GM19452 (cell line): ENCODE results near the gene TMEM164.
"Not testable (repeated sequence)": the region's sequence is repeated elsewhere in the genome, so short reads cannot be mapped to it uniquely, and the experiment has no call there.

Experiments
- ATAC-seq: cut with Tn5 transposase; IDR thresholded peaks from one replicate; pipeline ENCODE4 v1.9.1; 2021; ENCODE audit not compliant: unreplicated experiment

TMEM164 gene

DNA sequence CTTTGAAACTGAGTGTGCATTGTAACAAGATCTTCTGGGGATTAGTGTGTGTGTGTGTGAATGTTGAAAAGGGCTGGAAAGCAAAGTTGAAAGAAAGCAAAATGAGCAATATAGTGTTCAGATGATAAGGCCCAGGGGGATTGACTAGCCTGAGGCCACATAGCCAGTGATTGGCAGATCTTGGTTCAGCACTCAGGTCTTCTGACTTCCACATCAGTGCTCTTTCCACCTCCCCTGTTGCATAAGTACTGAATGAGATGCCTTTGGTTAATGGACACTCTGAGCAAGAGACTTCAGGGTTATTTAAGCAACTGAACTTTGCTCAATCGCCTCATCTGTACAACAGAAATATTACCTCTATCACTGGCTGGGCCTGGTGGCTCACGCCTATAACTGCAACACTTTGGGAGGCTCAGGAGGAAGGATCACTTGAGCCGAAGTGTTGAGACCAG, 120.4 kb downstream of the TMEM164 start:
- no peak for ATAC-seq

DNA sequence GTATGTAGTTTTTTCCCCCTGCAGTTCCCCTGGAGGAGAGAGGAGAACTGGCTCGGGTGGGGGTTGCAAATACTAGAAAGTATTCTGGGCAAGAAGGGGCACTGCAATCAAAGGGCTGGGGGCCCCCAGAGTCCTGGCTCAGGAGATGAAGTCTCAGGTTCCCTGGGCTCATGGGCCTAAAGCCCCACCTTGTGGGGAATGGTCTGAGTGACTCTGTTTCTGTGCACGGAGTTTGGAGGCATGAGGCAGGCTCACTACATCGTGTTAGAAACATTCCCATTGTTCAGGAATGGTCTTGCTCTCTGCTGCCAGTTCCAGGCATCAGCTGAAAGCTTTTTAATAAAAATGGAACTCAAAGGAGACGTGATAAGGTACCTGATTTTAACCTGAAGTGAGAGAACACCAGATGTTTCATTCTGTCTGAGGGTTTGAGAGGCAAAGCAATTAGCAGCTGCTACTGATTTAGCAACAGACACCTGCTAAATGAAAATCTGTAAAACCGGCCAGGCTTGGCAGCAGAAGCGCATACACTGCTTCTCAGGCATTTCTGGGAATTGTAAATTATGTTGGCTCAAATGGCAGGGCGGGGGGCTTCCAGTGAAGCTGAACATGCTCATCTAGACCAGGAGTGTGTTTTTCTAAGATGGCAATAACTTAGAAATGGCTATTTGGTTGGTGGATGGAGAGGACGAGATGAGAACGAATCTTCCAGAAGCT, 122.7 kb downstream of the TMEM164 start:
- ATAC-seq, result no peak

DNA sequence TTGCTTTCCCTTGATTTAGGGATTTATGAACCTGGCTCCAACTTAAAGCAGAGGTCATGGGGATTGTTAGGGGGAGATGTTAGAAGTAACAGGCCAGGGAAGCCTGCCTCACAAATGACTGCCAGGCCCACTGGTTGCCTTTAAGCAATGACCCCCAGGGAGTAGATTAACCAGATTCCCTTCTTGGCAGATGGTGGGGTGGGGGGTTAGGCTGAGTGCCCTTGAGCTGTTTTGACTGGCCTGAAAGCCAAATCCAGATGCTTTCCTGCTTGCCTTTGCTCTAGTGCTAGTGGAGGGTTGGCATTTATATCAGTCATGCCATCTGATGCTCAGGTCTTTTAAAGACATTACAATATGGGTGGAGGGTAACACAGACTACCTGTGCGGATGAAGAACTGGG, 128.1 kb downstream of the TMEM164 start:
- no peak for ATAC-seq

DNA sequence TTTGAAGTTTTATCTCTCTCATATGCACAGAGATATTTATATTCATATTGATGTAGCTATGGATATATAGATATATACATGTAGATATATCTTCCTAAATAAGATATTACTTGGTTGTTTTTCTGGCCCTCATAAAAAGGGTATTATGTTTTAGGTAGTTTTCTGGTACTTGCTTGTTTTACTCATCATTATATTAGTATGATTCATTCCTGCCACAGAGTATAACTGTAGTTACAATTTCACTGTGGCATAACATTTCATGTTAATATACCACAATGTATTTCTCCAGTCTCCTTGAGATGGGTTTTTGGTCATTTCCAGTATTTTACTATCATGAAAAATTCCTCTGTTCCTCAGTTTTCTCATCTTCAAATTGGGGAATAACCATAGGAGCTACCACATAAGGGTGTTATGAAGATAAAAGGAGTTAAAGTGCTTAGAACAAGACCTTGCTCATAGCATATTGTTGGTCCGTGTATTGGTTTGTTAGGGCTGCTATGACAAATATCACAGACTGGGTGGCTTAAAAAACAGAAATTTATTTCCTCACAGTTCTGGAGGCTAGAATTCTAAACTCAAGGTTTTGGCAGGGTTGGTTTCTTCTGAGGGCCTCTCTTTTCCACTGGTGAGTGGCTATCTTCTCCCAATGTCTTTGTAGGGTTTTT, 129.7 kb downstream of the TMEM164 start:
- no peak for ATAC-seq

DNA sequence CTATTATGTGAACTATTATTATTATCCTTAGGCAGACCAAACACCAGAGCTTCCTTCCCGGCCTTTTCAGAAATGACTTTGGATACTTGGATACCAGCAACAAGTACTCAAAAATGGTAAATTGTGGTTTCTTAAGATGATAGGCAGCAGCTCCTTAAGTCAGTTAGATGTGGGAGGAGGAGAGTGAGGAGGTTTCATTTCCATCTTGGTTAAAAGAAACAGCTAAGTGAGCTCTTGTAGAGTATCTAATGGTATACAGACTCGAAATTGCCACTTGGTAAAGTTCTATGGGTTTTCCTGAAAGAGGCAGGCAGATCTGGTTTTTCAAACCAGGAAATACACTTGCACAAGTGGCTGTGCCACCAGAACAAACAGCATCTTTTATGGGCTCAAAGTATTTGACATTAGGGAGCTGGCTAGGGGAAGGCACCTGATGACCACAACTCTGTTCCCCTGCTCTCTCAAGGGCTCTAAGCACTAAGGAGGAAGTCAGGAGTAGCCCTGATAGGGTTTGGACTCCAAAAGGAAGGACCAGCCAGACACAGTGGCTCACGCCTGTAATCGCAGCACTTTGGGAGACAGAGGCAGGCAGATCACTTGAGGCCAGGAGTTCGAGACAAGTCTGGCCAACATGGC, 130.9 kb downstream of the TMEM164 start:
- no peak for ATAC-seq

DNA sequence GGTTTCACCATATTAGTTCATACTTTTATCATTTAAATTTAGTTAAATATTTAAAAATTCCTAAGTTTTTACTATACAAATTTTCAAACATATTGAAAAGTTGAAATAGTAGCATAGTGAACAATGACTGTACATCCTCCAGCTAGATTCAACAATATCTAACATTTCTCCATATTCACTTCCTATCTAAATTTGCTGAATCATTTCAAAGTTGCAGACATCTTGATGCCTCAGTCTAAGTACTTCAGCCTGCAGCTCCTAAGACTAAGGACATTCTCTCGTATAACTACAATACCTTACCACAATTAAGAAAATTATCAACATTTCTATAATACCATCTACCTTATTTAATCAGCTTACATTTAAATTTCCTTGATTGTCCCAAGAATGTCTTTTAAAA, 132.7 kb downstream of the TMEM164 start:
- no peak for ATAC-seq

DNA sequence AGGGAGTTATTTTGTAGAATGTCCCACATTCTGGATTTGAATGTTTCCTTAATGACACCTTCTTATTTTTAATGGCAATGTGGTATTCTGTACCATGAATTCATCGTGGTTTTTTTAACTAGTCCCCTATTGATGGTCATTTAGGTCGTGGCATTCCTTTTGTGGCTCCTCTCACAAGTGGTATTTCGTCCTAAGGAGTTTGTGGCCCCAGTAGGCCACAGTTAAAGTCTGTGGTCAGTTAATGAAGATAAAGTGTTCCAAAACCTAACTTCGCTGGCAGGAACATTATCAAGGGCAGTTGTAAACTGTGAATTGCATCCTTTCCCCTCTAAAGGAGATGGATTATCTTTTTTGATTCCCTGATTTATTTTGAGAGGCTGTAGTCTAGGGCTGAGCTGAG, 133.2 kb downstream of the TMEM164 start:
- ATAC-seq, result no peak

DNA sequence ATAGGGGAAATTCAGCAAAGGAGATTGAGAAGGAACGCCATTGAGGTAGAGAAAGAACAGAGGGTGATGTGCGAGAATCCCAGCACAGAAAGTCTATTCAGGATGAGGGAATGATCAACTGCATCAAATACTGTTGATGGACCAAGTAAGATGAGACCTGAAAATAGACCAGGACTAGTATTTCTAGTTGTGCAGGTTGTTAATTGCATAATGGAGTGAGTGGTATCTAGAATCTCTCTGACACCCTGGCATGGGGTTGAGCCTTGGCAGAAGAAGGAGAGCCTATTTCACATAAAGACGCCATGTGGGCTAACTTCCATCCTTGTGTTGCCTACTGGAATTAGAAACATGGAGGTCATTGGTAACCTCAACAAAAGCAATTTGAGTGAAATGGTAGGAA, 135.6 kb downstream of the TMEM164 start:
- no peak for ATAC-seq

DNA sequence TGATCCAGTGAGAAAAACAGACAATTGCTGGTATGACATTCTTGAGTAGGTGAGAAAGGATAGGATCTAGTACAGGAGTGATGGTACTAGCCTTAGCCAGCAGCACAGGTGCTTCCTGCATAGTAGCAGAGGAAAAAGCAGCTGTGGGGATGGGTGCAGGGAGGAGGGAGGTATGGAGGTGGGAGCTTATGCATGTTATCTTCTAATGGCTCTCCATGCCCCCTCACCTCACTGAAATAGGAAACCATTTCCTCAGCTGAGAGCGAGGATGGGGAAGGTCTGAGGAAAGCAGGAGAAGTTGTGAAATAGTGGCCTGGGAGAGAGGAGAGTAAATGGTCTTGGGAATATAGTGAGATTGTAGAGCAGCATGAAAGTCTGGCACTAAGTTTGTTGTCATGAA, 136.3 kb downstream of the TMEM164 start:
- no peak for ATAC-seq

DNA sequence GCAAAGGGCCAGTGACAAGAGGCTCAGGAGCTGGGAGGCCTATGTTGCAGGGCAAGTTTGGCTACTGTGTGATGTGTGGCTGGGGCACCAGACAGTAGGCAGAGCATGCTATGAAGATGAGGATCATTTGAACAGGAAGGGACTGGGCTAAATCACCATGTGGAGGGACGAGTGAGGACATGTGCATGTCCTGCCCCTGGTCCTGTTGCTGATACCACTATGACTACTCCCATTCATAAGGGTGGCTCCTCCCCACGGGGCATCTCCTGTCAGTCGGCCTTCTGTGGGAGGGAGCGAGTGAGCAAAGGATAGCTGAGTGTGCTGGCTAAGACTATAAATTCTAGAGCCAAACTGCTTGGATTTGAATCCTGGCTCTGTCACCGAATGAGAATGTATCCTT, 139.2 kb downstream of the TMEM164 start:
- ATAC-seq, result no peak

DNA sequence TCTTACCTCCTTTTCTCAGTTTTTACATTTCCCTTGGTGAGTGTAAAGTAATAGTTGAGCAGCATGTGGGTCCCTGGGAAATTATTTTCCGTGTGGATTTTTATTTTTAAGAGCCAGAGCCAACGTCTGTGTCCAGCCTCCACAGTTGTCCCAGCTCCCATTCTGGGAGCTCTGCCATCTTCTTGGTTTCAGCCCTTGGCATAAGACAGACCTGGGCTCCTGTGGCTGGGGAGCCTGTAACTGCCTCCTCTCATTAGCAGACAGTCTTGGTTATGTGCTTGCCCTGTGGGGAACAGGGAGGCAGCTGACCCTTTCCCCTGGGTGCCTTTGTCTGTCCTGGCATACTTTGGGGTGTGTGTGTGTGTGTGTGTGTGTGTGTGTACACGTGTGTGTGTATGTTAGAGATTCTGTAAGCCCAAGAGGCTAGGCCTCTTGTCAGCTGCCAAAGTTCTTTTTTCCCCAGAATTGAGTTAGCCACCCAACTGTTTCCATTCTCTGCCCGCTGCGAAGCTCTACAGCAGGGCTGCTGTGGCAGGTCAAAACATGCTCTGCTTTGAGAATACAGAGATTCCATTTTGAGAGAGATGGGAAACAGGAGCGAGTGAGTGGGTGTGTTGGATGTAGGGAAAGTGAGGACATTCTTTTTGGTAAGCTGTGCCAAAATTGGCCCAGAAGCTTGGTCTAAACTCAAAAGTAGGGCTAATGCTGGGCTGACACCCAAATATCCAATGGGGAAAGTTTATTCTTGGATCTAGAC, 140.7 kb downstream of the TMEM164 start:
- no peak for ATAC-seq

DNA sequence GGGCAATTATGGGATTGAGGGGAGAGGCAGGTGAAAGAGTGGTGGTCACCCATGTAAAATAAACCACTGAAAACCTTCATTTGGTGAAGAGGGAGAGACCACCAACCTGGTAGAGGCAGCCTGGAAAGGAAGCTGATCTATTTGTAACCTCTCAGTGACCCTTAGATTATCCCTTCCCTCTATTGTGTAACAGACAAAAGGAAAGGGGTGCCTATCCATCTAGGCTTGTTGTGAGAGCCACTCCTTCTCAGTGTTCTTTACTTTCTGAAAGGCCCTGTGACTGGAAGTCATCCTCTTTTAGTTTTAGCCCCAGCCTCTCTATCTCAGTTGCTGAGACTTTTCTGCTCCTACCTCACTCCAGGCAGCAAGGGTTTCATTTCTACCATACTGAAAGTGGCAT, 142.4 kb downstream of the TMEM164 start:
- ATAC-seq, result no peak

DNA sequence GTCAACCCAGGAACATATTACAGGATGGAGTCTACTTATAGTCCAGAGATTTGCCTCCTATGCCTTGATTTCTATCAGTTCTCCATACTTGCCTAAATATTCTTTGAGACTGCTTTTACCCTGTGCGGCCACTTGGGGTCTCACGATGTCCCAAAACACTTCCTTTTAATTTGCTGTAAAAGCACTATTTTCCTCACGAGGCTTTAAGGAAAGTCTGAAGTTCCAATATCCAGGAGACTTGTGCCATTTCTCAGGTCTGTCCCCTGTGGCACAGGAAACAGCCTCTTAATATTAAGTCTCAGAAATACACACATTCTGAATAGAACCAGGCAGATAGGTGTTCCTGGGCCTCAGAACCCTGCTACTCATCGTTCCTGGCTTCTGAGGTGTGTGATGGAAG, 142.9 kb downstream of the TMEM164 start:
- no peak for ATAC-seq

DNA sequence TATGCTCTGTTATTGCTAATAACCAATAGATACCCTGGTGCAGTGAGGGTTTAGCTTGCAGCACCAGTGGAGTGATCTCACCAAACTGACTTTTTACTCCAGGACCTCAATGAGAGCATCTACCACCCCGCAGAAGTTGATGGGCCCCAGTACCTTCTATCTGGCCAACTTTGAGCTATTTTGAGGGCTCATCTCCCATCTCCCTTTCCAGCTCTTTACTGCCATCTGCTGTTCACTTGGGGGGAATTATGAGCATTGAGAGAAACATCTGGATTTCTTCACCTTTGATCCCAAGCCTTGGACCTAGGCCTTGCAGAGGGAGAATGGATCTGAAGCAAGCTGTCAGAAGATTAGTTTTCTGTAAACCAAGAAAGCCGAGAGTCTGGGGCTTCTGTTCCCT, 143.6 kb downstream of the TMEM164 start:
- ATAC-seq, result peak; percentile 75

DNA sequence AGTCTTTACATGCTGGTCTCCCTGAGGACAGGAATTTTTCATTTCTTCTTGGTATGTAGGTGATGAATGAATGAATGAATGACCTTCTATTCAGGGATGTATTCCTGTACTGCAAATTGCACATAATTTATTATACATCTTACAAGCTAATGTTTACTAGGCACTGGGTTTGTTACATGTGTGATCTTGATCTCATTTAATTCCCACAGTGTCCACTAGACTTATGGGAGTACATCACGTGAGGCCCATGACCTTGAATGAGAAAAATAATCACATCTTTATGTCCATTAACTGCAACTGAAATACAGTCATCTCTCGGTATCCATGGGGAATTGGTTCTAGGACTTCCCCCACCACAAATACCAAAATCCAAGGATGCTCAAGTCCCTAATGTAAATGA, 150.3 kb downstream of the TMEM164 start:
- no peak for ATAC-seq

DNA sequence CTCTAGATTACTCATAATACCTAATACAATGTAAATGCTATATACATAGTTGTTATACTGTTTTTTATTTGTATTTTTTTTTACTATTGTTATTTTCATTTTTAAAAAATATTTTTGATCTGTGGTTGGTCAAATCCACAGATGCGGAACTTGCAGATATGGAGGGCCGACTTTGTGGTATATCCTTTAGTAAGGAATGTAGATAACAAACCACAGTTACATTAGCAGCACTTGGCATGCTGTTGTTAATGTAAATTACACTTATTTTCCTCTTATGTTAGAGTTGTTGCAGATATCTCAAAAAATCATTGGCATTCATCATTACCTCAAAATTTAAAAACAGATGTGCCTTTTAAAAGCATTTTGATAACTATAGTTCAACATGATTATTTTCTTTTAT, 151.0 kb downstream of the TMEM164 start:
- ATAC-seq, result no peak

DNA sequence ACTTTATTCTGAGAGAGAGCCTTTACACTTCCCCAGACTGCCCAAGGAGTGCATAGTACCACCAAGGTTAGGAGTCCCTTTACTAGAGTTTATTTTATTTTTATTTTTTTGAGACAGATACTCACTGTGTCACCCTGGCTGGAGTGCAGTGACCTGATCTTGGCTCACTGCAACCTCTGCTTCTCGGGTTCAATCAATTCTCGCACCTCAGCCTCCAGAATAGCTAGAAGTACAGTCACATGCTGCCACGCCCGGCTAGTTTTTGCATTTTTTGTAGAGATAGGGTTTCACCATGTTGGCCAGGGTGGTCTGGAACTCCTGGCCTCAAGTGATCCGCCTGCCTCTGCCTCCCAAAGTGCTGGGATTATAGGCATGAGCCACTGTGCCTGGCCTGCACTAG, 151.4 kb downstream of the TMEM164 start:
- not testable (repeated sequence) for ATAC-seq

DNA sequence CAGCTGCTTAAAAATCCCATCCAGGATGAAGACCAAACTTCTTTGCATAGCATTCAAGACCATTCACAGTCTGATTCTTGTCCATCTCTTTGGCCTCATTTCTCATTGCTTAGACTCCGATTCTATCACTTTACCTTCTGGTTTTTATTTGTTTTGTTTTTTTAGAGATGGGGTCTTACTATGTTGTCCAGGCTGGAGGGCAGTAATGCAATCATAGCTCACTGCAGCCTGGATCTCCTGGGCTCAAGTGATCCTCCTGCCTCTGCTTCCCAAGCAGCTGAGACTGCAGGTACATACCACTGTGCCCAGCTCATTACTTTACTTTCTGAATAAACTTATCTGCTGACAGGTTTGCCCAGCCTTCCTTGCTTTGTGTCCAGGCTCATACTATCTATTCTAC, 152.8 kb downstream of the TMEM164 start:
- no peak for ATAC-seq

DNA sequence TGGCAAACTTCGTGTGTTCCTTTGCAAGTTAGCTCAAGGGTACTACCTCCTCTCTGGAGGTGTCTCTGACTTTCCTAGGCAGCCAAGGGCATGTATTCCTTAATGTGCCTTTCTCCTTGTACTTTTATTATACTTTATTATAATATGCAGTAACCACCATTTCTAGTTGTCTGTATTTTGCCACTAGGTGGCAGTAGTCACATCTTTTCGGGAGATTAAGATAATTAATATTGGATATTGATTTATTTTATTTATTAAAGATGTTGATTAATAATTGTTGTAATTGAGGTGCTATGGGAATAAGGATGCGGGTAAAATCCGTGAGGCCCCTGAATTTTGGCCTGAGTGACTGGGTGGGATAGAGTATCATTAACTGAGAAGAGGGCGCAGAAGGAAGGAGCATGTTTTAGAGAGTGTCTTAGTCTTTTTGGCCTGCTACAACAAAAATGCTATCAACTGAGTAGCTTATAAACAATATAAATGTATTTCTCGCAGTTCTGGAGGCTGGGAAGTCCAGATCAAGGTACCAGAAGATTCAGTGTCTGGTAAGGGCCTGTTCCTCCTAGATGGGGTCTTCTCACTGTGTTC, 153.3 kb downstream of the TMEM164 start:
- ATAC-seq, result no peak

DNA sequence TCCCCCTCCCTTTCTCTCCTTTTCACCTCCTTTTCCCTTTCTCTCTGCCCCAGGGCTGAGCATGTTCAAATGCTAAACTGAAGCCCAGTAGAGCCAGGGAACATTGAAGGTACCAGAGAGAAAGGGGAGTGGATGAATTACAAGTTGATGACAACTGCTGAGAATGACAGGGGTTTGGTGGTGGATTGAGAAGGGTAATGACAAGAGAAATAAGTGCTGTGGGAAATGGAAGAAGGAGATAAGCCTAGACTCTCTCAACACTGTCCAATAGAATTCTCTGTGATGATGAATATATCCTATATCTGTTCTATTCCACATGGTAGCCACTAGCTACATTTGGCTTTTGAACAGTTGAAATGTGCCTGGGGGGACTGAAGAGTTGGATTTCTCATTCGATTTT, 154.5 kb downstream of the TMEM164 start:
- ATAC-seq, result no peak

DNA sequence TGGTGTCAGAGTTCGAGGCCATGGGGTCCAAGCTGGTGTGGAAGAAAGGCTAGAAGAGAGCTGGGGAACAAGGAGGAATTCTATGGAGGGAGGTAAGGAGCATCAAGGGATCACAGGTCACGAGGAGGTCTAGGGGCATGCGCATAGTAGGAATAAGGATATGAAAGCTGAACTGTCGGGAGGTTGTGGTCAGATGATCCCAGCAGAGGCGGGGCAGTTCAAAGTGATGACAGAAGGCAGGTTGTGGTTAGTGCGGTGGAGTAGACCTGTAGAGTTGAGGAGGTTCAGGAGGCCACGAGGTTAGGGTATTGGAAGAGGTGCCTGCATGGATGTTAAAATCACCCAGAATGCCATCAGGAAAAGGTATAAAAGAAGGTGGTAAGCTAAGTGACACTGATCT, 156.3 kb downstream of the TMEM164 start:
- no peak for ATAC-seq
